ENCODE results near the gene HMGN3. TPM values are rescaled to one million over a fixed set of nuclear protein-coding genes. Genes with fewer than 3 reads are reported as not detected.

The HMGN3 gene
- total RNA-seq, 2 donors from 2014 or later, result 46.6 to 49.6 TPM

Other genes with a start within 250 kb of the HMGN3 start
- gene PHIP, start 156.4 kb downstream of the HMGN3 start, total RNA-seq, result 10 to 100 TPM; 34.8 to 40.7 TPM

All from natural killer cell treated with Interleukin-12 subunit alpha and Interleukin-12 subunit beta and Interleukin-15 and Interleukin-18, amount 100 ng/mL, for 72 hours (primary cell).